Islet of Langerhans (tissue), 1 donor: ENCODE measurements around the gene USP20.
"Not testable (repeated sequence)": the region's sequence is repeated elsewhere in the genome, so short reads cannot be mapped to it uniquely, and the experiment has no call there.

Experiments used
- FAIRE-seq: peaks from one replicate; lab custom pipeline; 2011; peaks lifted over from hg19 to GRCh38; lab: Jason Lieb, UNC

The USP20 gene

GRCh38 chr9:129890718-129891299 is 55.6 kb downstream of the USP20 start:
- not testable (repeated sequence) for FAIRE-seq

- no peak for FAIRE-seq
These were observed 56.3 kb downstream of the USP20 start for GRCh38 chr9:129891569-129891968.

- no peak for FAIRE-seq
These were observed 59.0 kb downstream of the USP20 start for GRCh38 chr9:129894120-129894823.

GRCh38 chr9:129895376-129896268 is 60.4 kb downstream of the USP20 start:
- FAIRE-seq = no peak

GRCh38 chr9:129897263-129897662 is 62.0 kb downstream of the USP20 start:
- no peak for FAIRE-seq

- no peak for FAIRE-seq
These were observed 62.9 kb downstream of the USP20 start for GRCh38 chr9:129898185-129898584.

GRCh38 chr9:129899620-129900019 is 64.4 kb downstream of the USP20 start:
- FAIRE-seq = no peak

GRCh38 chr9:129900263-129901027 is 65.2 kb downstream of the USP20 start:
- no peak for FAIRE-seq

- FAIRE-seq = no peak
These were observed 66.9 kb downstream of the USP20 start for GRCh38 chr9:129901993-129902739.

GRCh38 chr9:129902740-129903134 is 67.5 kb downstream of the USP20 start:
- FAIRE-seq = no peak

- FAIRE-seq = no peak
These were observed 69.5 kb downstream of the USP20 start for GRCh38 chr9:129904734-129905133.

GRCh38 chr9:129906298-129906697 is 71.0 kb downstream of the USP20 start:
- FAIRE-seq = no peak

- FAIRE-seq = no peak
These were observed 71.9 kb downstream of the USP20 start for GRCh38 chr9:129907201-129907600.

GRCh38 chr9:129908906-129909305 is 73.6 kb downstream of the USP20 start:
- no peak for FAIRE-seq

- FAIRE-seq = no peak
These were observed 74.6 kb downstream of the USP20 start for GRCh38 chr9:129909851-129910250.

- FAIRE-seq = no peak
These were observed 75.6 kb downstream of the USP20 start for GRCh38 chr9:129910628-129911567.

- no peak for FAIRE-seq
These were observed 78.8 kb downstream of the USP20 start for GRCh38 chr9:129914051-129914450.

- FAIRE-seq = no peak
These were observed 81.4 kb downstream of the USP20 start for GRCh38 chr9:129916707-129917106.

GRCh38 chr9:129918296-129918950 is 83.2 kb downstream of the USP20 start:
- no peak for FAIRE-seq

- no peak for FAIRE-seq
These were observed 84.0 kb downstream of the USP20 start for GRCh38 chr9:129919277-129919676.
